PC-9 (cell line): Measurements from ENCODE around the gene BCAT1.

Experiments
- CTCF ChIP-seq: fragments of 200-600 bp; sonication (generic); conservative IDR thresholded peaks from 2 replicates; pipeline ENCODE4 v1.6.1; 2017; ENCODE audit warnings: mixed run types, antibody characterized with exemption, mild to moderate bottlenecking, moderate library complexity
- EZH2 ChIP-seq: fragments of 200-600 bp; sonication (generic); IDR thresholded peaks from 2 replicates; pipeline ENCODE4 v1.8.0; 2017; ENCODE audit warnings: antibody characterized with exemption, low read depth

- no peak for TF ChIP-seq CTCF
- TF ChIP-seq EZH2 = no peak
These were observed 18.9 kb downstream of the BCAT1 start for GRCh38 chr12:24929953-24930352.
